ENCODE measurements around the gene KRTAP20-1.

The KRTAP20-1 gene

DNA sequence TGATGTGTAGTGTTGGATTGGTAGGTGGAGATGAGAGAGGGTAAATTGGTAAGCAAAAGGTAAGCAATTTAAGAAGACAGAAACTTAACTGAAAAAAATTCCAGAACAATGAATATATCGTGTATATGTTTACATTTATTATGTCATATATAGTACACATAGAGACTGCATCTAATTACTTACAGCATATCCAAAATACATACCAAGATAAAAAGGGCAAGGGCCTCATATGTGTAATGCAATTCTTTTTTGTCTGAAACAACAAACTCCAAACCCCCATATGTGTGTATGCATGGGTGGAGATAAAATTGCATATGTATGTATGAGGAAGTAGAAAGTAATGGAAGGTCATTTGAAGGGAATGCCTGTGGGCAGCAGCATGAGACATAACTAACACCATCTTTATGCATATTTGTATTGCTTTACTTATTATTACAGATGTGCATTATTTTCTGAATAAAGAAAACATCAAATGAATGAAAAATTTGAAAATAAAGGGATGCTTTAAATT lies 30.7 kb downstream of the KRTAP20-1 start:
- ATAC-seq (no peak), DNase-seq (no peak)

DNA sequence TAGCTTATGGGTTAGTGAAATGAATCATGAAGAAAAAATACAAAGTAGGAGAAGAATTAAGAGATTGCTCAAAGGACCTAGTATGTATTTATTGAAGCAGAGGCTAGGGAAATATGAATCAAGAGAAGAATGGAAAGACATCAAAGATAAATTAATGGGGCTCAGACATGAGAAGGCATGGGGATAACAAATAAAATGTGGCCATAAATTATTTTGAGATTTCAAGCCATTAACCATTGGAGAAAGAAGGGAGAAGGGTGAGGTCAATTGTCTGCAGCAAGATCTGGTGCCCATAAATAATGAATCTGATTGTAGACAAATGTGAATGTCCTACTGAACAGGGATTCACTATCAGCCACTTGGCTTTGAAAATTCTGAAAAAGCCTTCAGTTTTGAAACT lies 36.7 kb downstream of the KRTAP20-1 start:
- ATAC-seq (no peak), DNase-seq (no peak)

All from stimulated activated naive CD8-positive, alpha-beta T cell treated with anti-CD3 and anti-CD28 coated beads, Interleukin-15, Interleukin-2, amounts not matched to agents 100 U/mL and 50 U/mL, for 24 hours (primary cell).